Prostate gland (tissue), 2 donors: ENCODE data around the gene ZNF227. TPM values are rescaled to one million over a fixed set of nuclear protein-coding genes. Genes with fewer than 3 reads are reported as not detected.
"Not testable (repeated sequence)": the region's sequence is repeated elsewhere in the genome, so short reads cannot be mapped to it uniquely, and the experiment has no call there.

Source experiments
- DNase-seq: peaks from one replicate; pipeline ENCODE4 v3.0.0-alpha.2; 2019; ENCODE audit warnings: low spot score
- H3K27ac ChIP-seq, 2 donors: fragments of 200-600 bp; sonication (generic); 2 replicates each; pipeline ENCODE4 v1.5.1; 2017 to 2019
- H3K27me3 ChIP-seq: fragments of 200-600 bp; sonication (generic); replicated peaks from 2 replicates; pipeline ENCODE4 v1.5.1; 2019; ENCODE audit not compliant: insufficient read depth
- H3K36me3 ChIP-seq, 2 donors: fragments of 200-600 bp; sonication (generic); 1 replicate in 1 of 2; 2 replicates in 1 of 2; pipeline versions ENCODE4 v1.5.1 to v1.8.1; 2017 to 2019
- H3K4me1 ChIP-seq: fragments of 200-600 bp; sonication (generic); replicated peaks from 2 replicates; pipeline ENCODE4 v1.5.1; 2019
- H3K4me3 ChIP-seq, 2 donors: fragments of 200-600 bp; sonication (generic); 2 replicates each; pipeline ENCODE4 v1.5.1; 2017 to 2019
- H3K9me3 ChIP-seq: fragments of 200-600 bp; sonication (generic); 2 replicates; pipeline ENCODE4 v1.5.1; 2017
- CTCF ChIP-seq, 4 experiments: fragments of 200-600 bp in 2 of 4; fragments of 450-650 bp in 2 of 4; sonication (generic) in 2 of 4; IDR thresholded peaks; 1 replicate in 3 of 4; 2 replicates in 1 of 4; pipeline ENCODE4 v1.5.1; 2016 to 2019; ENCODE audit warnings: antibody characterized with exemption in 4 of 4, mild to moderate bottlenecking in 2 of 4, moderate library complexity in 2 of 4
- POLR2A ChIP-seq: fragments of 450-650 bp; IDR thresholded peaks from one replicate; pipeline ENCODE4 v1.6.1; 2016; ENCODE audit warnings: antibody characterized with exemption, mild to moderate bottlenecking
- POLR2AphosphoS5 ChIP-seq: sonication (generic); formaldehyde crosslinking; IDR thresholded peaks from one replicate; pipeline ENCODE4 v1.6.1; 2017; ENCODE audit warnings: antibody characterized with exemption
- WGBS: methylation state at CpG from one replicate; pipeline ENCODE4 v1.1.5; 2018; 5-methylcytosine and 5-hydroxymethylcytosine counted together
- intact Hi-C: fragments of 100-400 bp; cut with DNase I; formaldehyde crosslinking; loops from one replicate; pipeline ENCODE4 v1.14.2; 2022
- total RNA-seq, 2 donors: library from RNA; depleted of rRNA; stranded (reverse); fragments of >200 nt; gene quantifications; one replicate each; pipeline ENCODE4 v1.1.0, GENCODE V29; 2016

The ZNF227 gene
- total RNA-seq, 2 donors from 2014 or later = 17.0 to 26.4 TPM

- no peaks in the 10 kb centered on the region for H3K36me3 ChIP-seq
- H3K4me1 ChIP-seq = no peaks in the 10 kb centered on the region
- DNase-seq = no peak
- no peaks in the 10 kb centered on the region for H3K27me3 ChIP-seq
- no peak overlapping the region for H3K27ac ChIP-seq
- intact Hi-C loops = no loop called here
- no peaks in the 10 kb centered on the region for H3K9me3 ChIP-seq
- TF ChIP-seq POLR2AphosphoS5 = no peak
- TF ChIP-seq POLR2A = no peak
- TF ChIP-seq CTCF (IDR thresholded peaks at IDR 0.05) = no peak
- H3K4me3 ChIP-seq = no peak overlapping the region
These were observed 15.6 kb upstream of the ZNF227 start for GRCh38 chr19:44196772-44197171.

GRCh38 chr19:44202470-44202869 is 9.9 kb upstream of the ZNF227 start:
- H3K27ac ChIP-seq = no peak overlapping the region
- no peak overlapping the region for H3K4me3 ChIP-seq
- no peaks in the 10 kb centered on the region for H3K27me3 ChIP-seq
- H3K36me3 ChIP-seq = no peaks in the 10 kb centered on the region
- no peaks in the 10 kb centered on the region for H3K9me3 ChIP-seq
- TF ChIP-seq POLR2AphosphoS5 (no peak), CTCF (IDR thresholded peaks at IDR 0.05) (no peak)
- no peak for DNase-seq
- H3K4me1 ChIP-seq = no peaks in the 10 kb centered on the region
- 83% methylated on average over 1 of the region's 1 CpG for WGBS
- intact Hi-C loops = no loop called here

- no peak overlapping the region for H3K4me3 ChIP-seq
- H3K4me1 ChIP-seq = no peaks in the 10 kb centered on the region
- WGBS = 100% methylated on average over 2 of the region's 2 CpGs
- intact Hi-C loops = no loop called here
- no peaks in the 10 kb centered on the region for H3K9me3 ChIP-seq
- no peak for TF ChIP-seq POLR2AphosphoS5
- TF ChIP-seq CTCF (IDR thresholded peaks at IDR 0.05) = no peak
- no peak overlapping the region for H3K27ac ChIP-seq
- no peaks in the 10 kb centered on the region for H3K36me3 ChIP-seq
- H3K27me3 ChIP-seq = no peaks in the 10 kb centered on the region
- DNase-seq = no peak
These were observed 9.4 kb upstream of the ZNF227 start for GRCh38 chr19:44202974-44203373.

- DNase-seq, intact Hi-C loops, H3K9me3 ChIP-seq, H3K36me3 ChIP-seq, H3K27me3 ChIP-seq, H3K4me3 ChIP-seq, H3K27ac ChIP-seq, H3K4me1 ChIP-seq: not testable (repeated sequence)
- 92% methylated on average over 31 of the region's 31 CpGs for WGBS
These were observed 8.5 kb upstream of the ZNF227 start for GRCh38 chr19:44203877-44204276.

- intact Hi-C loops = loop anchor here (5.0 kb wide), 1 partner anchor 152 kb away; the partner anchor contains the start of gene ZNF223
- DNase-seq = no peak
- WGBS = 79% methylated on average over 2 of the region's 2 CpGs
These were observed 7.6 kb upstream of the ZNF227 start for GRCh38 chr19:44204772-44205171.

More at GRCh38 chr19:44204772-44205171, 7.6 kb upstream of the ZNF227 start:
- H3K9me3 ChIP-seq = no peaks in the 10 kb centered on the region
- no peak overlapping the region for H3K27ac ChIP-seq
- no peak overlapping the region for H3K4me3 ChIP-seq
- TF ChIP-seq POLR2AphosphoS5 (no peak), CTCF (IDR thresholded peaks at IDR 0.05) (no peak), POLR2A (no peak)
- no peaks in the 10 kb centered on the region for H3K4me1 ChIP-seq
- H3K27me3 ChIP-seq = no peaks in the 10 kb centered on the region
- no peaks in the 10 kb centered on the region for H3K36me3 ChIP-seq
